Astrocyte (in vitro differentiated cells and primary cell): ENCODE data around the gene TRAK2. TPM values are rescaled to one million over a fixed set of nuclear protein-coding genes. Genes with fewer than 3 reads are reported as not detected.

Source experiments
- DNase-seq: peaks from one replicate; pipeline ENCODE4 v3.0.0-alpha.2; 2010; ENCODE audit warnings: low read depth
- FAIRE-seq: peaks from 2 replicates; lab custom pipeline; 2011; peaks lifted over from hg19 to GRCh38; lab: Jason Lieb, UNC
- H2AFZ ChIP-seq: 2 replicates; pipeline ENCODE4 v1.6.0; 2012; ENCODE audit warnings: low read depth, low read length, inconsistent platforms
- H3K27ac ChIP-seq: 2 replicates; pipeline ENCODE4 v1.5.1; 2011; ENCODE audit warnings: low read depth, low read length, inconsistent platforms
- H3K27me3 ChIP-seq: 2 replicates; pipeline ENCODE4 v1.6.0; 2011; ENCODE audit warnings: low read length, inconsistent platforms; ENCODE audit not compliant: insufficient read depth
- H3K36me3 ChIP-seq: 2 replicates; pipeline ENCODE4 v1.5.1; 2011; ENCODE audit warnings: low read length, inconsistent platforms; ENCODE audit not compliant: insufficient read depth
- H3K4me1 ChIP-seq: 2 replicates; pipeline ENCODE4 v1.5.1; 2011; ENCODE audit warnings: low read length, inconsistent platforms; ENCODE audit not compliant: insufficient read depth
- H3K4me2 ChIP-seq: 2 replicates; pipeline ENCODE4 v1.6.0; 2012; ENCODE audit warnings: low read length, inconsistent platforms
- H3K4me3 ChIP-seq: 2 replicates; pipeline ENCODE4 v1.5.1; 2011; ENCODE audit warnings: low read depth, mild to moderate bottlenecking, low read length, inconsistent platforms; ENCODE audit not compliant: insufficient read depth
- H3K79me2 ChIP-seq: 2 replicates; pipeline ENCODE4 v1.6.0; 2012; ENCODE audit warnings: mild to moderate bottlenecking, low read length, inconsistent platforms; ENCODE audit not compliant: insufficient read depth
- H3K9ac ChIP-seq: 2 replicates; pipeline ENCODE4 v1.6.0; 2012; ENCODE audit warnings: mild to moderate bottlenecking, low read length, inconsistent platforms
- H3K9me3 ChIP-seq: 2 replicates; pipeline ENCODE4 v1.5.1; 2012; ENCODE audit warnings: low read depth, mild to moderate bottlenecking, low read length, inconsistent platforms; ENCODE audit not compliant: insufficient read depth
- H4K20me1 ChIP-seq: 2 replicates; pipeline ENCODE4 v1.6.0; 2012; ENCODE audit warnings: low read length, inconsistent platforms; ENCODE audit not compliant: insufficient read depth
- H3K27ac Mint-ChIP-seq: one replicate; pipeline ENCODE4 v1.8.0; 2021; ENCODE audit warnings: mild to moderate bottlenecking, mixed read lengths; ENCODE audit not compliant: unreplicated experiment
- H3K27me3 Mint-ChIP-seq: one replicate; pipeline ENCODE4 v1.8.0; 2021; ENCODE audit warnings: low read depth, mixed read lengths; ENCODE audit not compliant: unreplicated experiment
- H3K36me3 Mint-ChIP-seq: one replicate; pipeline ENCODE4 v1.8.0; 2021; ENCODE audit warnings: low read depth, mixed read lengths; ENCODE audit not compliant: unreplicated experiment
- H3K4me1 Mint-ChIP-seq: one replicate; pipeline ENCODE4 v1.8.0; 2021; ENCODE audit warnings: low read depth, mixed read lengths; ENCODE audit not compliant: unreplicated experiment
- H3K4me3 Mint-ChIP-seq: one replicate; pipeline ENCODE4 v1.8.0; 2021; ENCODE audit warnings: mild to moderate bottlenecking, moderate library complexity, mixed read lengths; ENCODE audit not compliant: unreplicated experiment
- H3K9me3 Mint-ChIP-seq: one replicate; pipeline ENCODE4 v1.8.0; 2021; ENCODE audit warnings: mild to moderate bottlenecking, mixed read lengths; ENCODE audit not compliant: unreplicated experiment
- EZH2 ChIP-seq: IDR thresholded peaks from 2 replicates; pipeline ENCODE4 v1.6.1; 2012; ENCODE audit warnings: mild to moderate bottlenecking, low read length, inconsistent platforms; ENCODE audit not compliant: insufficient read depth
- total RNA-seq: library from RNA; stranded (reverse); gene quantifications from 2 replicates; pipeline ENCODE4 v1.2.1, GENCODE V29; 2021
- TF ChIP-seq, protein P1 (sequence below): IDR thresholded peaks from 2 replicates; pipeline ENCODE4 v1.5.1; 2011; ENCODE audit warnings: low read depth, mild to moderate bottlenecking, inconsistent platforms, low read length, moderate library complexity; ENCODE audit not compliant: insufficient read depth

Gene TRAK2
- total RNA-seq, 1 donor from 2014 or later, result 39.1 TPM

DNA sequence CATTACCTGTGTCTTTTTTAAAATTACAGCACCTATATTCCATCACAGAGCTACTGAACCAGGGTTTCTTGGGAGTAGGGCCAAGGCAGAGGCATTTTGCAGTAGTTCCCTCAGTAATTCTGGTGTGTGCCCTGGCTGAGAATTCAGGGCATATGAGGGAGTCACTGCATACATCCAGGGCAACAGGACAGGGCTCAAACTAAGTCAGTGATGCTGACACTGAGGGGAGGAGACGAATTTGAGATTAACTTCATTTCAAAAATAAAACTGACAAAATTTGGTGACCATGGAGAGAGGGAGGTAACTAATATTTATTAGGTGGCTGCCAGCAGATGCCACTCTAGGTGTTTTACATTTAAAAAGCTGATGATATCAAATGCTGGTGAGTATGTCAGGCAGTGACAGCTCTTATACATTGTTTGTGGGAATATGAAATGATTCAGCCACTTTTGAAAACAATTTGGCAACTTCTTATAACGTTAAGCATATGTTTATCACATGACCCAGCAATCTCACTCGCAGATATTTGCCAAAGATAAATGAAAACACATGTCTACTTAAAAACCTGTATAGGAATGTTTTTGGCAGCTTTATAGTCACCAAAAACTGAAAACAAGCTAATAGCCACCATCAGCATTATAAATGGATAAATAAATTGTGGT, 20.6 kb upstream of the TRAK2 start:
- no peaks in the 10 kb centered on the region for H3K79me2 ChIP-seq
- no peaks in the 10 kb centered on the region for H3K27me3 Mint-ChIP-seq
- H3K27ac Mint-ChIP-seq, result no peak overlapping the region
- peaks cover 17% of the 10 kb centered on the region for H3K36me3 ChIP-seq
- H4K20me1 ChIP-seq, result no peaks in the 10 kb centered on the region
- FAIRE-seq, result no peak
- H3K27me3 ChIP-seq, result no peaks in the 10 kb centered on the region
- TF ChIP-seq EZH2, result no peak
- TF ChIP-seq, protein P1, sequence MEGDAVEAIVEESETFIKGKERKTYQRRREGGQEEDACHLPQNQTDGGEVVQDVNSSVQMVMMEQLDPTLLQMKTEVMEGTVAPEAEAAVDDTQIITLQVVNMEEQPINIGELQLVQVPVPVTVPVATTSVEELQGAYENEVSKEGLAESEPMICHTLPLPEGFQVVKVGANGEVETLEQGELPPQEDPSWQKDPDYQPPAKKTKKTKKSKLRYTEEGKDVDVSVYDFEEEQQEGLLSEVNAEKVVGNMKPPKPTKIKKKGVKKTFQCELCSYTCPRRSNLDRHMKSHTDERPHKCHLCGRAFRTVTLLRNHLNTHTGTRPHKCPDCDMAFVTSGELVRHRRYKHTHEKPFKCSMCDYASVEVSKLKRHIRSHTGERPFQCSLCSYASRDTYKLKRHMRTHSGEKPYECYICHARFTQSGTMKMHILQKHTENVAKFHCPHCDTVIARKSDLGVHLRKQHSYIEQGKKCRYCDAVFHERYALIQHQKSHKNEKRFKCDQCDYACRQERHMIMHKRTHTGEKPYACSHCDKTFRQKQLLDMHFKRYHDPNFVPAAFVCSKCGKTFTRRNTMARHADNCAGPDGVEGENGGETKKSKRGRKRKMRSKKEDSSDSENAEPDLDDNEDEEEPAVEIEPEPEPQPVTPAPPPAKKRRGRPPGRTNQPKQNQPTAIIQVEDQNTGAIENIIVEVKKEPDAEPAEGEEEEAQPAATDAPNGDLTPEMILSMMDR, result no peak
- H3K4me1 Mint-ChIP-seq, result peaks cover 13% of the 10 kb centered on the region
- H3K36me3 Mint-ChIP-seq, result peaks cover 15% of the 10 kb centered on the region
- H3K4me1 ChIP-seq, result peaks cover 13% of the 10 kb centered on the region
- no peak overlapping the region for H2AFZ ChIP-seq
- peak; percentile 44 for DNase-seq
- H3K4me3 Mint-ChIP-seq, result no peak overlapping the region
- H3K9me3 ChIP-seq, result no peaks in the 10 kb centered on the region
- H3K4me3 ChIP-seq, result no peak overlapping the region
- no peaks in the 10 kb centered on the region for H3K9me3 Mint-ChIP-seq
- peak overlapping the region; percentile 18 for H3K27ac ChIP-seq
- no peak overlapping the region for H3K9ac ChIP-seq
- H3K4me2 ChIP-seq, result peak overlapping the region; percentile 31

DNA sequence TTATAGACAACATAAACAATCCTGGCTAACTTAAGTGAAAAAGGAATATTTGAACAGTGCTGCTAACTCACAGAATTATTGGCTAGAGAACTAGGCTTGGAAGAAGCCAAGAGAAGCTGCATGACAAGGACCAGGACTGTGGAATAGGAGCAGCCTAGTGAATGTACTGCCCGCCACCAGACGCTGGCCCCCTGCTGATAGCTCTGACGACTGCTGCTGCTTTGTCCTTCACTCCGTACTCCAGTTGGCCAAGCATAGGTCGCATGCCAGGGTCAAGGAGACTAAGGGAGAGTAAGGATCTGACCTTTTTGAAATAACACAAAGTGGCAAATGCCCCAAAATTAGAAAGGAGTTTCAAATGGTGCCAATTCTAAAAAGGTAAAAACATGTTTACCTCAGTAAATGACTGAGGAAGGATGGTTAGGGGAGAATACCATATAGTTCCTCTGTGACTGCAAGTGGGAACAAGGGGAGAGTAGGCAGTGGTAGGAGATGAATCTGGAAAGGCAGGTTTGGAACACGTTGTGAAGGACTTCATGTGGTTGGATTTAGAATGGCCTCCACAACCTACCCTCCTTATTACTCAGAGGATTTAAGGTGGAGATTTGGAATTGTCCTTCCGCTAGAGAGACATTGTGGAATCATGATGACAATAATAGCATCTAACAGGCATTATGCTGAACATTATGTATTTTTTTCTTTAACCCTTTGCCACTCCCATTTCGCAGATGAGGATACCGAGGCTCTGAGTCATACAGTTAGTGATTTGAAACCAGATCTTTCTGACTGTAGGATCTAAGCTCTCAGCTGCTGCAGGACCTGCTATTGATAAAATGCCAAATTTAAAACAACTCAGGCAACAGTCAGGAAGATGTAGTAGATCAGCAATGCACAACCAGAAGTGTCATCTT, 19.8 kb upstream of the TRAK2 start:
- peaks cover 20% of the 10 kb centered on the region for H3K4me1 ChIP-seq
- H4K20me1 ChIP-seq, result no peaks in the 10 kb centered on the region
- H3K9me3 ChIP-seq, result no peaks in the 10 kb centered on the region
- H3K4me3 Mint-ChIP-seq, result no peak overlapping the region
- no peaks in the 10 kb centered on the region for H3K9me3 Mint-ChIP-seq
- no peaks in the 10 kb centered on the region for H3K27me3 Mint-ChIP-seq
- FAIRE-seq (no peak), DNase-seq (peak; percentile 43)
- no peak overlapping the region for H3K27ac Mint-ChIP-seq
- H3K4me2 ChIP-seq, result peak overlapping the region; percentile 31
- no peak overlapping the region for H3K9ac ChIP-seq
- TF ChIP-seq EZH2, result no peak
- TF ChIP-seq, protein P1, result no peak
- peak overlapping the region; percentile 4 for H3K27ac ChIP-seq
- H3K27me3 ChIP-seq, result no peaks in the 10 kb centered on the region
- H2AFZ ChIP-seq, result no peak overlapping the region
- no peak overlapping the region for H3K4me3 ChIP-seq
- H3K36me3 Mint-ChIP-seq, result peaks cover 15% of the 10 kb centered on the region
- peaks cover 17% of the 10 kb centered on the region for H3K36me3 ChIP-seq
- no peaks in the 10 kb centered on the region for H3K79me2 ChIP-seq
- peaks cover 21% of the 10 kb centered on the region for H3K4me1 Mint-ChIP-seq
